ENCODE results near the gene C5orf34.

DNA sequence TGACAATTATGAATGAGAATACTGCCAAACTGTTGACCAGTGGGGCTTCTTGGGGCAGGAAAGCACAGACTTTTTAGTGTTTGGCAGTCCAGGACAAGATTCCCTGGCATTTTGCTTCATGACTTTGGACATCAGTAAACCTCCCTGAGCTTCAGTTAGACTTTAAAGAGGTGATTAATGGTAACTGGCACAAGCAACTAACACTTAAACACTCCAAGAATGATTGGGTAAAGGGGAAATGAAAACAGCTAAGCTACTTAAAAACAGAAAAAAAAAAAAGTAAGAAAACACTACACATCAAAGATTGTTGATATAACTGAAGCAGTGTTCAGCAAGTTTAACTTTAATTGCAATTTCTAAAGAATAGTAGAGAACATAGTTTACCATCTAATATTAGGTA, 28.5 kb upstream of the C5orf34 start:
- TF ChIP-seq, protein P1, sequence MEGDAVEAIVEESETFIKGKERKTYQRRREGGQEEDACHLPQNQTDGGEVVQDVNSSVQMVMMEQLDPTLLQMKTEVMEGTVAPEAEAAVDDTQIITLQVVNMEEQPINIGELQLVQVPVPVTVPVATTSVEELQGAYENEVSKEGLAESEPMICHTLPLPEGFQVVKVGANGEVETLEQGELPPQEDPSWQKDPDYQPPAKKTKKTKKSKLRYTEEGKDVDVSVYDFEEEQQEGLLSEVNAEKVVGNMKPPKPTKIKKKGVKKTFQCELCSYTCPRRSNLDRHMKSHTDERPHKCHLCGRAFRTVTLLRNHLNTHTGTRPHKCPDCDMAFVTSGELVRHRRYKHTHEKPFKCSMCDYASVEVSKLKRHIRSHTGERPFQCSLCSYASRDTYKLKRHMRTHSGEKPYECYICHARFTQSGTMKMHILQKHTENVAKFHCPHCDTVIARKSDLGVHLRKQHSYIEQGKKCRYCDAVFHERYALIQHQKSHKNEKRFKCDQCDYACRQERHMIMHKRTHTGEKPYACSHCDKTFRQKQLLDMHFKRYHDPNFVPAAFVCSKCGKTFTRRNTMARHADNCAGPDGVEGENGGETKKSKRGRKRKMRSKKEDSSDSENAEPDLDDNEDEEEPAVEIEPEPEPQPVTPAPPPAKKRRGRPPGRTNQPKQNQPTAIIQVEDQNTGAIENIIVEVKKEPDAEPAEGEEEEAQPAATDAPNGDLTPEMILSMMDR (IDR thresholded peaks at IDR 0.05 in 4 of 5, conservative IDR thresholded peaks at IDR 0.05 in 1 of 5) = no peak
- no peak for TF ChIP-seq POLR2A (IDR thresholded peaks at IDR 0.05)
